HG02938 (cell line): ENCODE results near the gene SEC24C.
"Not testable (repeated sequence)": the region's sequence is repeated elsewhere in the genome, so short reads cannot be mapped to it uniquely, and the experiment has no call there.

Experiments used
- ATAC-seq: cut with Tn5 transposase; IDR thresholded peaks from one replicate; pipeline ENCODE4 v1.9.1; 2021; ENCODE audit warnings: mild to moderate bottlenecking, moderate library complexity; ENCODE audit not compliant: unreplicated experiment

Gene SEC24C

DNA sequence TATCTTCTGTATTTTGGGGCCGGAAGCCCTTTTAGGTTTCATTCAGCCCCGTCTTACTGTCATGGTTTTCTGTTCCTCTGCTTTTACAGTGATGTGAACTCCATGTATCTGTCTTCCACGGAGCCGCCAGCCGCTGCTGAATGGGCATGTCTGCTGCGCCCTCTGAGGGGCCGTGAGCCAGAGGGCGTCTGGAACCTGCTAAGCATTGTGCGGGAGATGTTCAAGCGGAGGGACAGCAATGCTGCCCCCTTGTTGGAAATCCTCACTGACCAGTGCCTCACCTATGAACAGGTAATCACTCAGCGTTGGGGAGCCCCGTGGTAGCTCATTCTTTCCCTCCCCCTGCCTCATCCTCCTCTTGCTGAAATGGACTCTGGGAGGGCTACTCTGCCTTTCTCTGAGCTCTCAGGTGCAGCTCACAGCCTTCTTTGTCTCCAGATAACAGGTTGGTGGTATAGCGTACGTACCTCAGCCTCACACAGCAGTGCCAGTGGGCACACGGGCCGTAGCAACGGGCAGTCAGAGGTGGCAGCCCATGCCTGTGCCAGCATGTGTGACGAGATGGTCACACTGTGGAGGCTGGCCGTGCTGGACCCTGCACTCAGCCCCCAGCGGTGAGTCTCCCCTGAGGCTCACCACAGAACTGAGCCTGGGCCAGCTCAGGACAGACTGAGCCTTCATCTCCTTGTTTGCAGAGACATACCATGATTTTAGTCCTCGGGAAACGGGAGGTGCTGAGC is 46.9 kb downstream of the SEC24C start:
- no peak for ATAC-seq

DNA sequence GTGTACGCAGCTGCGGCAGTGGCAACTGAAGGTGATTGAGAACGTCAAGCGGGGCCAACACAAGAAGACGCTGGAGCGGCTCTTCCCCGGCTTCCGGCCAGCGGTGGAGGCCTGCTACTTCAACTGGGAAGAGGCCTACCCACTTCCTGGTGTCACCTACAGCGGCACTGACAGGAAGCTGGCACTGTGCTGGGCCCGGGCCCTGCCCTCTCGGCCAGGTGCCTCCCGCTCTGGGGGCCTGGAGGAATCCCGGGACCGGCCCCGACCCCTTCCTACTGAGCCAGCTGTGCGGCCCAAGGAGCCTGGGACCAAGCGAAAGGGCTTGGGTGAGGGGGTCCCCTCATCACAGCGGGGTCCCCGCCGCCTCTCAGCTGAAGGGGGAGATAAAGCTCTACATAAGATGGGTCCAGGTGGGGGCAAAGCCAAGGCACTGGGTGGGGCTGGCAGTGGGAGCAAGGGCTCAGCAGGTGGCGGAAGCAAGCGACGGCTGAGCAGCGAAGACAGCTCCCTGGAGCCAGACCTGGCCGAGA is 47.8 kb downstream of the SEC24C start:
- ATAC-seq = no peak

DNA sequence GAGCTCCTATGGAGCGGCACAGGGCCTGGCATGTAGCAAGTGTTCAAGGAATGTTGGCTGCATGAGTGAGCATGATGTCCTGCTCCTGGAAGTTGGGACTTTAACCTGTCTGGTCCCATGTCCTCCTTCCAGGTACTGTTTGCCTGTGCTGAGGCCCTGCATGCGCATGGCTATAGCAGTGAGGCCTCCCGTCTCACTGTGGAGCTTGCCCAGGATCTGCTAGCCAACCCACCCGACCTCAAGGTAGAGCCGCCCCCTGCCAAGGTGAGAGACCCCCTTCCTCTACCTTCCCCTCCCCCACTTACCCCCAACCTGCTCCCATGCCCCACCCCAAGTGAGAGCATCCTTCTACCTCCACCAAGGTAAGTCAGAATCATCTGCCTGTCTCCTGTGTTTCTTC is 49.3 kb downstream of the SEC24C start:
- no peak for ATAC-seq

DNA sequence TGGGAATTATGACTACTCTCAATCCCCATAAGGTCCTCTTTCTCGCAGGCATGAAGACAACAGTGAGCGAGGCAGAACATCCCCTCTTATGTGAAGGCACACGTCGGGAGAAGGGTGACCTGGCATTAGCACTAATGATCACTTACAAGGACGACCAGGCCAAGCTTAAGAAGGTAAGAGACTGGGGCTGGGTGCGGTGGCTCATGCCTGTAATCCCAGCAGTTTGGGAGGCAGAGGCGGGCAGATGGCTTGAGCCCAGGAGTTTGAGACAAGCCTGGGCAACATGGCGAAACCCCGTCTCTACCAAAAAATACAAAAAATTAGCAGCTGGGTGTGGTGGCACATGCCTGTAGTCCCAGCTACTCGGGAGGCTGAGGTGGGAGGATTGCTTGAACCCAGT is 51.3 kb downstream of the SEC24C start:
- ATAC-seq = not testable (repeated sequence)

DNA sequence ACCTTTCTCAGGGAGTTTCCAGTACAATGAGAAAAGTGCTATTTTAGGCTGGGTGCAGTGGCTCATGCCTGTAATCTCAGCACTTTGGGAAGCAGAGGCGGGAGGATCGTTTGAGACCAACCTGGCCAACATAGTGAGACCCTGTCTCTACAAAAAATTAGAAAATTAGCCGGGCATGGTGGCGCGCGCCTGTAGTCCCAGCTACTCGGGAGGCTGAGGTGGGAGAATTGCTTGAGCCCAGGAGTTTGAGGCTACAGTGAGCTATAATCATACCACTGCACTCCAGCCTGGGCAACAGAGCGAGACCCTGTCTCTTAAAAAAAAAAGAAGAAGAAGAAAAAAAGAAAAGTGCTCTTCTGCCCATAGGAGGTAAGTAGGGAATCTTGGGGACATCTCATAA is 51.9 kb downstream of the SEC24C start:
- not testable (repeated sequence) for ATAC-seq

DNA sequence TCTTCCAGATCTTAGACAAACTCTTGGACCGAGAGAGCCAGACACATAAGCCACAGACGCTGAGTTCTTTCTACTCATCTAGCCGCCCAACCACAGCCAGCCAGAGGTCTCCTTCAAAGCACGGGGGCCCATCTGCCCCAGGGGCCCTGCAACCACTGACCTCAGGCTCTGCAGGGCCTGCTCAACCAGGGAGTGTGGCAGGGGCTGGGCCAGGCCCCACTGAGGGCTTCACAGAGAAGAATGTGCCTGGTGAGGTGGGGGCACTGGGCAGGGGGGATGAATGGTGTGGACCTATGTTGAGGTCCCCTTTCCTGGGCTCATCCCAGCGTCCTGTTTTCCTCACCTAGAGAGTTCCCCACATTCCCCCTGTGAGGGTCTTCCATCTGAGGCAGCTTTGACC is 52.6 kb downstream of the SEC24C start:
- ATAC-seq = no peak

DNA sequence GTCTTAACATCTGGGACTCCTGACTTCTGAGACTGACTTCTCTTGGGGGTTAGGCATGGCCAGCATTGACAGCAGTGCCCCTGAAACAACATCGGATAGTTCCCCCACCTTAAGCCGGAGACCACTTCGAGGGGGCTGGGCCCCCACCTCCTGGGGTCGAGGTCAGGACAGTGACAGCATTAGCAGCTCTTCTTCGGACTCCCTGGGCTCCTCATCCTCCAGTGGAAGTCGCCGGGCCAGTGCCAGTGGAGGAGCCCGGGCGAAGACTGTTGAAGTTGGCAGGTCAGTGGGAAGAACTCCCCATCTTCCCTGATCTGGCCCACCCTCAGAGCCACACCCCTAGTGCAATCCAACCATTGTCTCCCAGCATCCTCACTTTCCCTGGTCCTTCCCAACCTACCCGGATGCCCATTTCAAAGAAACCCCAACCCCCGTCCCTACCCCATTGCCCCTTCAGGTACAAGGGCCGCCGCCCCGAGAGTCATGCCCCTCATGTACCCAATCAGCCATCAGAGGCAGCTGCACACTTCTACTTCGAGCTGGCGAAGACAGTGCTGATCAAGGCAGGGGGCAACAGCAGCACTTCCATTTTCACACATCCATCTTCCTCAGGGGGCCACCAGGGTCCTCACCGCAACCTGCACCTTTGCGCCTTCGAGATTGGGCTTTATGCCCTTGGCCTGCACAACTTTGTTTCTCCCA is 53.3 kb downstream of the SEC24C start:
- no peak for ATAC-seq

DNA sequence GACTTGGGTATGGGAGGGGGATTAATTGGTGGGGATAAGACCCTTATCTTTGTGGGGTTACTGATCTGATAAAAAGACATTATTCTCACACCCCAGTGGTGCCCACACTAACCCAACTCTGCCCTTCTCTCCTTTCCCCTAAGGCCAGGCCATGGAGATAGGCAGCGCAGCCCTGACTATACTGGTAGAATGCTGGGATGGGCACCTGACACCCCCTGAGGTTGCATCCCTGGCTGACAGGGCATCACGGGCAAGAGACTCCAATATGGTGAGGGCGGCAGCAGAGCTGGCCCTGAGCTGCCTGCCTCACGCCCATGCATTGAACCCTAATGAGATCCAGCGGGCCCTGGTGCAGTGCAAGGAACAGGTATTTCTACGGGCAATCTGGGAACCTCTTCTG is 53.9 kb downstream of the SEC24C start:
- no peak for ATAC-seq

DNA sequence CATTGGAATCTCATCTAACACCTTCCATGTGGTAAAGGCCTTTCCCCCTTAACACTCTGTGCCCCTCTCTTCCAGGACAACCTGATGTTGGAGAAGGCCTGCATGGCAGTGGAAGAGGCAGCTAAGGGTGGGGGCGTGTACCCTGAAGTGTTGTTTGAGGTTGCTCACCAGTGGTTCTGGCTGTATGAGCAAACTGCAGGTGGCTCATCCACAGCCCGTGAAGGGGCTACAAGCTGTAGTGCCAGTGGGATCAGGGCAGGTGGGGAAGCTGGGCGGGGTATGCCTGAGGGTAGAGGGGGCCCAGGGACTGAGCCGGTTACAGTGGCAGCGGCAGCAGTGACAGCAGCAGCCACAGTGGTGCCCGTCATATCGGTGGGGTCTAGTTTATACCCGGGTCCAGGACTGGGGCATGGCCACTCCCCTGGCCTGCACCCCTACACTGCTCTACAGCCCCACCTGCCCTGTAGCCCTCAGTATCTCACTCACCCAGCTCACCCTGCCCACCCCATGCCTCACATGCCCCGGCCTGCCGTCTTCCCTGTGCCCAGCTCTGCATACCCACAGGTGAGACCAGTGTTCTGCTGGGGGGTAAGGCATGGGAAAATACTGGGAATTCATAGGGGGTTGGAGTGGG is 54.9 kb downstream of the SEC24C start:
- no peak for ATAC-seq

DNA sequence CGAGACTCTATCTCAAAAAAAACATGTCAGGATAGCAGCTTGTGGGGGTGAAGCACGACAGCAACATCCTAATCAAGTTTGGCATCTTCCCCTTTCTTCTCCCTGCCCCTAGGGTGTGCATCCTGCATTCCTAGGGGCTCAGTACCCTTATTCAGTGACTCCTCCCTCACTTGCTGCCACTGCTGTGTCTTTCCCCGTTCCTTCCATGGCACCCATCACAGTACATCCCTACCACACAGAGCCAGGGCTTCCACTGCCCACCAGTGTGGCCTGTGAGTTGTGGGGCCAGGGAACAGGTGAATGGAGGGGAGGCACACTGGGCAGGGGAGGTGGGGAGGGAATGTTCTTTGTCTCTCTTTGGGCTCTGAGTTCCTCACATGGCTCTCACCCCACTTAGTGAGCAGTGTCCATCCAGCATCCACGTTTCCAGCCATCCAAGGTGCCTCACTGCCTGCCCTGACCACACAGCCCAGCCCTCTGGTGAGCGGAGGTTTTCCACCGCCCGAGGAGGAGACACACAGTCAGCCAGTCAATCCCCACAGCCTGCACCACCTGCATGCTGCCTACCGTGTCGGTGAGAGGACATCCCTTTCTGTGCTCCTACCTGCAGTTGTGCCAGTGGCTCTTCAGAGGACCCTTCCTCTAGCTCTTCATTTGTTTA is 55.9 kb downstream of the SEC24C start:
- no peak for ATAC-seq

DNA sequence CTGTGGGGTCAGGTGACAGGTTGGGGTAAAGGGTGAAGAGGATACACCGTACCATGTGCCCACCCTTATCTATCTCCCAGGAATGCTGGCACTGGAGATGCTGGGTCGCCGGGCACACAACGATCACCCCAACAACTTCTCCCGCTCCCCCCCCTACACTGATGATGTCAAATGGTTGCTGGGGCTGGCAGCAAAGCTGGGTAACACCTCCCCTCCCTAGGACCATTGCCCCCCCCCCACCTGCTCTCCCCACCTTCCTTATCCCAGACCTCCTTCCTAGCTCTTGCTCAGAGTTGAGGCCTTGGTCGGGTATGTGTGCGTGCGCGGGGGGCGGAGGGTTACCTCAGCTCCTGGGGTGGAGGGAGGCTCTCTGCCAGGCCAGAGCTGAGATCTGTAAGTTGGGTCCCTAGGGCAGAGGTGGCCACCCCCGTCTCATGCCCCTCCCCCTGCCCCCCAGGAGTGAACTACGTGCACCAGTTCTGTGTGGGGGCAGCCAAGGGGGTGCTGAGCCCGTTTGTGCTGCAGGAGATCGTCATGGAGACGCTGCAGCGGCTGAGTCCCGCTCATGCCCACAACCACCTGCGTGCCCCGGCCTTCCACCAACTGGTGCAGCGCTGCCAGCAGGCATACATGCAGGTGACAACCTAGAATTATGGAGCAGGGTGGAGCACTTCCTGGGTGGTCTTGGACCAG is 56.5 kb downstream of the SEC24C start:
- ATAC-seq = no peak

DNA sequence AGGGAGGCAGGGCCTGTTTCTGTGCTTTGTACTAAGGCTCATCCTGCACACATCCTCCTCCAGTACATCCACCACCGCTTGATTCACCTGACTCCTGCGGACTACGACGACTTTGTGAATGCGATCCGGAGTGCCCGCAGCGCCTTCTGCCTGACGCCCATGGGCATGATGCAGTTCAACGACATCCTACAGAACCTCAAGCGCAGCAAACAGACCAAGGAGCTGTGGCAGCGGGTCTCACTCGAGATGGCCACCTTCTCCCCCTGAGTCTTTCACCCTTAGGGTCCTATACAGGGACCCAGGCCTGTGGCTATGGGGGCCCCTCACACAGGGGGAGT is 57.0 kb downstream of the SEC24C start:
- ATAC-seq = no peak

DNA sequence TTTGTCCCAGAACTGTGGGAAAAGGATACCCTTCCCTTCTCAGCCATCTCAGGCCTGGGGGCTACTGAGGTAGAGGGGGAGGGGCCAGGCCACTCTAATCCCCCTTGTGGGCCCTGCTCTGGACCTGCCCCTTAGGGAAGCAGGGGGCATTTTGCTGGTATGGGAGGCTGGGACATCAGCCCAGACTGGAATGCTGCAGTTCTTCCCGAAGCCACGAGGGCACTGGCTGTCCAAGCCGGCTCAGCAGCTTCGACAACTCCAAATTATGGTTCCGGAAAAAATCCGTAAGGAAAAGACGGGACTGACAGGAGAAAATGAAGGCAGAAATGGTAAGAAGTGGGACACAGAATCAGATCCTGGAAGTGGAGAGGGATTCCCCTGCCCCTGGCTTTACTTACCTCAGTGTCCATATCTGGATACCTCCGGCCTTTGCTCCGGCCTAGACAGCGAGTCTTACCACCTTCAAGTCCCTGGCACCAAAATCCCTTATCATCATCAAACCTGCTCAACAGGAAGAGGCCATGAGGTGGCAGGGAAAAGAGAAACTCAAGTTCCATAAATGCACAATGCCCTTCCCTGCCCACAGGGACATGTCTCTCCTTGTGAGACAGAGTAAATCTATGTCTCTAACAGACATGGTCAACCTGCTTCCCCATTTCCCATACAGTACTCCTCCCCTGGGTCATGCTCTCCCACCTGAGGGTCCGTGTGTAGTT is 58.3 kb downstream of the SEC24C start:
- no peak for ATAC-seq

DNA sequence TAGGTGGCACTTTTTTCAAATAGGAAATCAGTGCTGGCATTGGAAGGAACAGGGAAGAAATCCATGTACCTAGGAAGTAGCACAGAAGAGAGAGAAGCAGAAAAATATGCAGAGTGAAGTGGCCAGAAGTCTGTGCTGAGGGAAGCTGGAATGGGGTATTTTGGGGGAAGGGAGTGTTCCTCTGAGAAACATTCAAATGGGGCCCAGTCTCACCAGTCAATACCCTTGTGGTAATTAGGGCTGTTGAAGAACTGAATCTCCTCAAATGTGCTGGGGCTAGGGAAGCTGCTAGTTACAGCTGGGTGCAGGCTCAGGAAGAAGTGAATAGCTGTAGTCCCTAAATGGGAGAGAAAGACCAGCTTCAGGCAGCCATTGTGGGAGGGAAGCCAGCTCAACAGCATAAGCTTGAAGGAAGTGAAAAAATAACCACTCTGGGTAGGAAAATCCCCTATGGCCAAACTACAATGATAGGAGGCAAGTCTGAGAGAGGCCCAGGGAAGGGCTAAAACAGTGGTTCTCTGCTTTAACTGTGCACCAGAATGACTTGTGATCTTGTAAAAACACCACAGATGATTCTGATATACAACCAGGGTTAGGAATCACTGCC is 59.6 kb downstream of the SEC24C start:
- ATAC-seq = no peak

DNA sequence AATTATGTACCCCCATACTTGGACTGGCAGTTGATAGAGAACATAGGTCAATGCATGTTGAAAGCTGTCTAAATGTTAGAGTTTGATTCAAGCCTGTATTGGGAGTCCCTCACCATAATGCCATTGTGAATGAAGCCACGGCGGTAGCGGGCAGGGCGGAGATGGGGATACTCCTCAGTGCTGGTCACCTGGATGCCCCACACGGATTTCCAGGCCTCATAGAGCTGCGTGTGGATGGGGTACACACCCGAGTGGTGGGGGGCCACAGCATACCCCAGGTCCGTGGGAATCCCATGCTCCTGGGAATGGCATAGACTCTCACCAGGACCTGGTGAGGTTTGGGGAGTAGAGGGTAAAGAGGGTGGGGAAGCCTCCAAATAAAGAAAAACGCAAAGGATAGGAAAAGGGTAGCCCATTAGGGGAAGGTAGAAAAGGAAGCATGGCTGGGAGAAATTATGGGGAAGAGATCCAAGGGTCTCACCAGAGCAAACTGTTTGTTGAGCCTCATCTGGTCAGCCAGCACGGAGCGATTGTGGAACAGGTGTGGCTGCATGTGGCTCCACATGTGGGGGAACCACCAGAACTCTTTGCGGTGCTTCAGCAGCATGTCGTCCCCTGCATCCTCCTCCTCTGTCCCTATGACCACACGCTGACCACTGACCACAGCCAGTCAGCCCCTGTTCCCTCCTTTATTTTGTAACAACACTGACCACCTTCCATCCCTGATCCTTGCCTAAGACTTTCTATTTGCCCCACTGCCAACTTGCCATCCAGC is 62.2 kb downstream of the SEC24C start:
- ATAC-seq = no peak

DNA sequence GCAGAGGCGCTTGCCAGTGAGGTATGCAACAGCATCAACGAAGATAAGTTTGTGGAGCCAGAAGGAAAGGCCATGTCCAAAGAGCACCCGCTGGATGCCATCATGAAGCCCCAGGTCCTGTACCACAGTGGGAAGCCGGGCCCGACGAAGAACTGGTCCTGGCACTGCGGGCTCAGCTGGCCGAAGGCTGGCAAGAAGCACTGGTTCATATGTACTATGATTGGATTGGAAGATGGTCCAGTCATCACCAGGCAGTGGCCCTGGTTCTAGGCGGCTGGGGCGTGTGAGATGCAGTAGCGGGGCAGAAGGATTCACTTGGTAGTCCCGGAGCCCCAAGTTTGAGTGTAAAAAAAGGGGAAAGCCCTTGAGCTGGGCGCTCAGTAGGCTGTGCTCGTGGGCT is 63.3 kb downstream of the SEC24C start:
- no peak for ATAC-seq

DNA sequence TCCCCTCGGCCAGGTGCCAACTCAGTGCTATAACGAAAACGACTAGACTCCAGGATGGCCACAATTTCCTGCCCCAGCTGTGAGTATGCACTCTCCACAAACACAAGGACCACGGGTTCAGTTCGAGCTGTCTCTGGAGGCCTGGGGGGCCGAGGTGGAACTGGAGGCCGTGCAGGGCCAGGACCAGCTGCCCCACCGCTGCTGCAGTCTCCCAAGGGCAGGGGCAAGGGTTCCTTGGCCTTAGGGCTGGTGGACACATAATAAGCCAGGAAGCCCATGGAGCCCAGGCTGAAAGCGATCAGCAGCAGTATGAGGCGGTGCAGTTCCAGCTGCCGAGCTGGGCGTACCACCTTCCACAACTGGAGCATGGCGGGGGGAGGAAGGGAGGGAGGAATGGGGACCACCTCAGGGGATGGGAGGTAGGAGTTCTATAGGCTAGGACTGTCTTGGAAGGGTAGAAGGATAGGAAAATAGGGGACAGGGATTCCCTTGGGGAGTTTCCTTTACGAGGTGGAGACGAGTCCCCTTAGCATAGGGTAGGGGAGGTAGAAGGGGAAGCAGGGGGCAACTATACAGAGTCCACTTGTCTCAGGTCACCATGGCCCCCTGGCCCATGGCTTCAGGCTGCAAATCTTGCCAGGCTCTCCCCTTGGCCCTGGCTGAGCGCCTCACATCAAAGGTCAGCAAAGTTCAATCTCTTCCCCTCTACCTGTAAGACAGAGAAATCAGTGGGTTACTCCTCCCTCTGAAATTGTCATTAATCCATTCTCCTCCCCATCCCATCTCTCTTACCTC is 64.0 kb downstream of the SEC24C start:
- ATAC-seq = no peak

DNA sequence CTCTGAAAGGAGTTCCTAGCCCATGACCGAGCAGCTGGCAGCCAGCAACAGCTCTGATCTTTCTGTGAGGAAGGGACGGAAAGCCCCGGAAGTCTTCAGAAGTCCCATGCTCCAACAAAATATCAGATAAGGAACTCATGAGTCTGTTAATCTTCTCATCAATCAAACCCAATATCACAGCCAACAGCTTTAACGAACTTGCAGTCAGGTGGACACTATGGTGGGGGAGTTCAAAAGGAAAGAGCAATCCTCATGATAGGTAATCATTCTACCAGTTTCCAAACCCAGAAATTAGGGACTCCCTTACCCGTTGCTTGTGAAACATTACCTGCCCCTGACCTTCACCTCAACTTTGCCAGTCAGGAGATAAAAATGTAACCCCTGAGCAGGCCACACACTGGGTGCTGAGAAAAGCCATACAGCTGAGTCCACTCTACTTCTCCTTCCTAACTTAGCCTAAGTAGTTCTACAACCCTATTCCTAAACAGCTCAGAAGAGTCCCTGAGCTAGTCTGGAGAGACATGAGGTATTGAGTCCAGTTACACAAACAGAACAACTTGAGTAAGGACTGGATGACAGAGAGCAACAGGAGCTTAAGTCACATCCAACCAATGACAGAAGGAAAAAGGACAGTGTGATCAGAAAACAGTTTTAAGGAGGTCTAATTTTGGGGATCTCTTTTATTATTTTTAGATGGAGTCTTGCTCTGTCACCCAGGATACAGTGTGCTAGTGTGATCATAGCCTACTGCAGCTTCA is 65.1 kb downstream of the SEC24C start:
- no peak for ATAC-seq
